Psoas muscle (tissue), 8 donors: ENCODE measurements around the gene PAFAH1B1. TPM values are rescaled to one million over a fixed set of nuclear protein-coding genes. Genes with fewer than 3 reads are reported as not detected.
"Not testable (repeated sequence)": the region's sequence is repeated elsewhere in the genome, so short reads cannot be mapped to it uniquely, and the experiment has no call there.

ENCODE experiments used
- ATAC-seq, 4 donors: fragments of 200-7000 bp; cut with Tn5 transposase; one replicate each; pipeline ENCODE4 v1.9.1; 2020; ENCODE audit warnings: moderate library complexity in 3 of 4, mild to moderate bottlenecking in 2 of 4
- DNase-seq, 2 donors: peaks; one replicate each; pipeline ENCODE4 v3.0.0-alpha.2; 2020
- H3K27ac ChIP-seq: fragments of 200-600 bp; one replicate; pipeline ENCODE4 v1.8.0; 2022
- H3K27me3 ChIP-seq, 3 donors: fragments of 200-600 bp in 1 of 3; one replicate each; pipeline versions ENCODE4 v1.6.1 to v1.8.0; 2013 to 2022; ENCODE audit warnings: low read length in 2 of 3, mild to moderate bottlenecking in 2 of 3, moderate library complexity in 1 of 3; ENCODE audit not compliant: insufficient read depth in 3 of 3
- H3K36me3 ChIP-seq, 2 donors: fragments of 200-600 bp in 1 of 2; one replicate each; pipeline versions ENCODE4 v1.6.1 to v1.8.0; 2013 to 2022; ENCODE audit warnings: low read depth in 1 of 2, mild to moderate bottlenecking in 1 of 2, moderate library complexity in 1 of 2; ENCODE audit not compliant: insufficient read depth in 1 of 2
- H3K4me1 ChIP-seq: fragments of 200-600 bp; one replicate; pipeline ENCODE4 v1.8.0; 2022
- H3K4me3 ChIP-seq: fragments of 200-600 bp; one replicate; pipeline ENCODE4 v1.8.0; 2022; ENCODE audit warnings: mild to moderate bottlenecking
- H3K9me3 ChIP-seq: fragments of 200-600 bp; one replicate; pipeline ENCODE4 v1.8.0; 2022
- CTCF ChIP-seq: fragments of 200-600 bp; IDR thresholded peaks from one replicate; pipeline ENCODE4 v1.8.0; 2022; ENCODE audit warnings: antibody characterized with exemption
- WGBS, 3 donors: extraction: QIAGEN DNeasy Blood & Tissue Kit; methylation state at CpG; one replicate each; pipeline versions ENCODE4 v1.1.6 to v1.1.7; 2013; 5-methylcytosine and 5-hydroxymethylcytosine counted together
- intact Hi-C, 2 donors: fragments of 100-400 bp; cut with DNase I; formaldehyde crosslinking; loops; one replicate each; pipeline versions ENCODE4 v1.11.0 to v1.14.2; 2022
- polyA plus RNA-seq, 3 donors: library from polyadenylated mRNA; stranded (reverse); fragments of 200-250 nt; gene quantifications; one replicate each; pipeline ENCODE4 v1.2.3, GENCODE V29; 2013
- total RNA-seq, 4 donors: library from RNA; stranded (reverse); fragmentation: NEBNext Ultra II Directional in 2 of 4; extraction: Animal tissue kit (Norgen Biotek cat#: 25700) in 2 of 4; gene quantifications; one replicate each; pipeline versions ENCODE4 v1.2.1 to v1.2.4, GENCODE V29; 2021 to 2023
- donor health status: healthy with polysubstance abuse.
- donor health status: DM: no; HTN: no; CAD: no; lungs with moderate emphysema.
- donor health status: Bipolar disorder and iron deficiency.
- donor health status: healthy.
- donor health status: DM: yes; HTN: yes; CAD: no.
- donor health status: DM: no; HTN: no; CAD: no.
- donor health status: DM: no; HTN: no; CAD: no.
- donor health status: DM: yes; HTN: yes; CAD: no.

PAFAH1B1 gene
- total and polyA plus RNA-seq, 7 donors, result 43.8 to 168 (median 141) TPM

- intact Hi-C loops, result no loop called here
- H3K27me3 ChIP-seq, result no peaks in the 10 kb centered on the region
- no peak for TF ChIP-seq CTCF
- H3K4me1 ChIP-seq, result no peaks in the 10 kb centered on the region
- no peak overlapping the region for H3K4me3 ChIP-seq
- no peaks in the 10 kb centered on the region for H3K9me3 ChIP-seq
- no peak overlapping the region for H3K27ac ChIP-seq
- DNase-seq (no peak), ATAC-seq (no peak)
- 90 to 95% (median 91%) methylated on average over 25 to 28 of the region's 28 CpGs for WGBS, 3 donors
- H3K36me3 ChIP-seq, result peaks cover 4 to 97% of the 10 kb centered on the region in 2 donors
Measured at GRCh38 chr17:2695243-2695960, 101.9 kb downstream of the PAFAH1B1 start.

- TF ChIP-seq CTCF, result no peak
- H3K36me3 ChIP-seq, result peaks cover 4 to 97% of the 10 kb centered on the region in 2 donors
- WGBS, 3 donors, result 75 to 82% (median 75%) methylated on average over 35 to 36 of the region's 36 CpGs
- H3K9me3 ChIP-seq, result no peaks in the 10 kb centered on the region
- no peak overlapping the region for H3K4me3 ChIP-seq
- no peak for ATAC-seq
- intact Hi-C loops, result no loop called here
- no peaks in the 10 kb centered on the region for H3K4me1 ChIP-seq
- DNase-seq, result no peak
- H3K27me3 ChIP-seq, result no peaks in the 10 kb centered on the region
- H3K27ac ChIP-seq, result no peak overlapping the region
Measured at GRCh38 chr17:2695961-2696760, 102.7 kb downstream of the PAFAH1B1 start.

DNA sequence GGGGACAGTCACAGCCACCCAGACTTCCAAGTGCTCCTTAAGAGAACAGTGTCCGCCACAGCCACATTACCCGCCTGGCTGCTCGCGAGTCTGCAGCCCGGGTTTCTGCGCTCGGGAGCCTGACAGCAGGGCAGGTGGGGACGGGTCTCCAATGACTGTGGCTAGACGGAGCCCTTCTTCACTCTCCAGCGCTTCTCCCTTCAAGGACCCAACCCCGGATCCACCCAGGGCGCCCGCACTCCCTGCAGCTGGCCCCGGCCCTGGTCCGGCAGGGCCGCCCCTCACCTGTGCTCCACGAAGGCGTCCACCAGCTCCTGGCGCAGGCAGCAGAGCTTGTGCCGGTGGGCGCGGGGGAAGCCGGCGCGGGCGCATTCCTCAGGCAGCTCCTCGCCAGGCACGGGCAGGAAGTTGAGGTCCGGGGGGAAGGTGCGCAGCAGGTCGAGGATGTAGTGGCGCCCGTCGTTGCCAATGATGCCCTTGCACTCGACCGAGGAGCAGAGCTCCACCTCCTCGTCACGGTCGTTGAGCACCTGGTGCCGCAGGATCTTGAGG, 104.2 kb downstream of the PAFAH1B1 start:
- intact Hi-C loops, result no loop called here
- ATAC-seq (no peak), DNase-seq (no peak)
- Histone ChIP-seq H3K9me3 (no peaks in the 10 kb centered on the region), H3K4me3 (no peak overlapping the region), H3K27me3 (no peaks in the 10 kb centered on the region), H3K36me3 (peaks cover 4 to 99% of the 10 kb centered on the region in 2 donors), H3K27ac (no peak overlapping the region), H3K4me1 (no peaks in the 10 kb centered on the region)
- no peak for TF ChIP-seq CTCF
- WGBS, 3 donors, result 94 to 95% (median 95%) methylated on average over 40 of the region's 40 CpGs

- Histone ChIP-seq H3K27ac (peak overlapping the region; percentile 27), H3K36me3 (peaks cover 7 to 99% of the 10 kb centered on the region in 2 donors)
- 43 to 66% (median 48%) methylated on average over 18 of the region's 18 CpGs for WGBS, 3 donors
- H3K27me3 ChIP-seq, intact Hi-C loops, H3K4me3 ChIP-seq, H3K4me1 ChIP-seq, DNase-seq, H3K9me3 ChIP-seq: not testable (repeated sequence)
- peak; percentile 55 to 81 (median 70) for ATAC-seq
Measured at GRCh38 chr17:2699216-2699805, 105.9 kb downstream of the PAFAH1B1 start.
